GM12874 (cell line): ENCODE results near the gene NOX5.

Source experiments
- TF ChIP-seq, protein P1 (sequence below): IDR thresholded peaks from 2 replicates; pipeline ENCODE4 v1.5.1; 2011; ENCODE audit warnings: low read depth, mild to moderate bottlenecking, control low read depth, low read length, moderate library complexity; ENCODE audit not compliant: insufficient read depth

NOX5 gene

DNA sequence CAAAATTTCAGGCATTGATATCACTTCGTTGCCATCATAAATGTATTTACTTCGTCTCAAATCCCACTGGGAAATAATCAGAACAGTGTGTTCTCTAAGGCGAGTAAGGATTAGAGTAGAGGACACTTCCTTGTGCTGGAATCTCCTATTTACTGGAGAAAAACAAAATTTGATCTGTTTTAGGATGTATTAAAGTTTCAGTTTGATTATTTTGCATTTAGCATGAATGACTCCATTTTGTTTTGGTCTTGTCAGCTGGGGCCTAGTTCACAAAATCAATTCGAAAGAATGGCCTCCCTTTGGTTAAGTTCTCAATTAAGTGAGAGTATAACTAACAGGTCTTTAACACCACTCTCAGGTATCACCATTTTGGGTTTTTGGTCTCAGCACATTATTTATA lies 11.7 kb upstream of the NOX5 start:
- TF ChIP-seq, protein P1, sequence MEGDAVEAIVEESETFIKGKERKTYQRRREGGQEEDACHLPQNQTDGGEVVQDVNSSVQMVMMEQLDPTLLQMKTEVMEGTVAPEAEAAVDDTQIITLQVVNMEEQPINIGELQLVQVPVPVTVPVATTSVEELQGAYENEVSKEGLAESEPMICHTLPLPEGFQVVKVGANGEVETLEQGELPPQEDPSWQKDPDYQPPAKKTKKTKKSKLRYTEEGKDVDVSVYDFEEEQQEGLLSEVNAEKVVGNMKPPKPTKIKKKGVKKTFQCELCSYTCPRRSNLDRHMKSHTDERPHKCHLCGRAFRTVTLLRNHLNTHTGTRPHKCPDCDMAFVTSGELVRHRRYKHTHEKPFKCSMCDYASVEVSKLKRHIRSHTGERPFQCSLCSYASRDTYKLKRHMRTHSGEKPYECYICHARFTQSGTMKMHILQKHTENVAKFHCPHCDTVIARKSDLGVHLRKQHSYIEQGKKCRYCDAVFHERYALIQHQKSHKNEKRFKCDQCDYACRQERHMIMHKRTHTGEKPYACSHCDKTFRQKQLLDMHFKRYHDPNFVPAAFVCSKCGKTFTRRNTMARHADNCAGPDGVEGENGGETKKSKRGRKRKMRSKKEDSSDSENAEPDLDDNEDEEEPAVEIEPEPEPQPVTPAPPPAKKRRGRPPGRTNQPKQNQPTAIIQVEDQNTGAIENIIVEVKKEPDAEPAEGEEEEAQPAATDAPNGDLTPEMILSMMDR, result no peak

GRCh38 chr15:69004011-69004410 lies 10.5 kb upstream of the NOX5 start:
- TF ChIP-seq, protein P1, result no peak

GRCh38 chr15:69008056-69008455 lies 6.4 kb upstream of the NOX5 start:
- TF ChIP-seq, protein P1, result no peak

DNA sequence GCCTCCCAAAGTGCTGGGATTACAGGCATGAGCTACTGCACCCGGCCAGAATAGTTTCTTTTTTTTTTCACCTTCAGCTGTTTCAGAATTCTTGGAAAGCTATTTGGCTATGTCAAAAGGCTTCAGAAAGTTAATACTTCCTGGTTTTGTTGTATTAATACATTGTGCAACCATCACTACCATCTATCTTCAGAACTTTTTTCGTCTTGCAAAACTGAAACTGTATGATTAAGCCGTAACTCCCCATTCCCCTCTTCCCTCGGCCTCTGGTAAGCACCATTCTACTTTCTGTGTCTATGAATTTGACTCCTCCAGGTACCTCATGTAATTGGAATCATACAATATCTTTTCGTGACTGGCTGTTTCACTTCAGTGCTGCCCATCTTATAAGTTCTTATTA lies 5.2 kb upstream of the NOX5 start:
- TF ChIP-seq, protein P1, result no peak

DNA sequence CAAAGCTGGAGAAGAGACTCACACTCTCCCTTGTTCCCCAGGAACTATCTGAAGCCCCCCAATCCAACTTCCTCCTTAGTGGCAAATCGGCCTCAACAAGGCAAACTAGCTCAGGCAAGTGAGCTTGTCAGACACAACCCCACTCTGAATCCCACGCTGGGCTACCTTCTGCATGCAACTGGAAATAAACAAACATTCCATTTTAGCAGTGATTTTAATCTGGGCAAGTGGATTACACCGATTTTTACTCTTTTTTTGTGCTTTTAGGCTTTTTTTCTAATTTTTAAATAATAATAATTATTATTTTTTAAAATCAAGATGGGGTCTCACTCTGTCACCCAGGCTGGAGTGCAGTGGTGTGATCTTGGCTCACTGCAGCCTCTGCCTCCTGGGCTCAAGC lies 2.9 kb upstream of the NOX5 start:
- TF ChIP-seq, protein P1, result no peak

- TF ChIP-seq, protein P1, result no peak
Measured at GRCh38 chr15:69012761-69013364, 1.6 kb upstream of the NOX5 start.

DNA sequence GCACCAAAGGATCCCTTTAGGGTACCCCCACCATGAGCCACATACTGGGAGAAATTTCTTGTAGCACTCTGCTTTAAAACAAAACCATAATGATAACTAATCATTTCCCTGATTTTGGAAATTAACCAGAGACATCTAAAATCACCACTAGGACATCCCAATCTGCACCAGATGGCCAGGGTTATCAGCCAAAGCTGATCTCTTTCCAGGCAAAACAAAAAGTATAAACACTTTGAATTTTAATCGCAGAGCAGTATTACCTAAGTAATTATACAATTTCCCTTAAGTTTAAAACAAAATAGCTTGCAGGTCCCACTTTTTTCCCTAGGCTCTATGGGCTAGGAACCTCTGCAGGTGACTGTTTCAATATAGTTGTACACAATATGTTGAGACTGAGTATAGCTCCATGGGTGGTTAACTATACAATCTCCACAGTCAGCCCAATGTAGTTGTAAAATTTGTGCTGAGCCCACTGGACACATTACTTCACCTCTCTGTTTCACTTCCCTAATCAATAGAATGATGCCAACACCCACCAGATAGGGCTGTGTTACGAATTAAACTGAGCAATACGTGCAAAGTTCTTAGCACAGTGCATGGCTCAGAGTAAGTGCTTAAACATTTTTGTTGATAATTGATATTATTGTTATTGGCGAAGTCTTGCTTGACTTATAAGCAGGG lies 629 bp upstream of the NOX5 start:
- TF ChIP-seq, protein P1, result no peak
